Activated CD4-positive, alpha-beta T cell treated with anti-CD3 and anti-CD28 coated beads, Interleukin-2, amount 50 U/mL, for 16 hours (primary cell): ENCODE data around the gene EHMT2.
A peak's percentile ranks its signal among the peaks of the same experiment; 100 is the strongest.
"Not testable (repeated sequence)": the region's sequence is repeated elsewhere in the genome, so short reads cannot be mapped to it uniquely, and the experiment has no call there.

Experiments
- DNase-seq: peaks from one replicate; pipeline ENCODE4 v3.0.0-alpha.2; 2020

EHMT2 gene

DNA sequence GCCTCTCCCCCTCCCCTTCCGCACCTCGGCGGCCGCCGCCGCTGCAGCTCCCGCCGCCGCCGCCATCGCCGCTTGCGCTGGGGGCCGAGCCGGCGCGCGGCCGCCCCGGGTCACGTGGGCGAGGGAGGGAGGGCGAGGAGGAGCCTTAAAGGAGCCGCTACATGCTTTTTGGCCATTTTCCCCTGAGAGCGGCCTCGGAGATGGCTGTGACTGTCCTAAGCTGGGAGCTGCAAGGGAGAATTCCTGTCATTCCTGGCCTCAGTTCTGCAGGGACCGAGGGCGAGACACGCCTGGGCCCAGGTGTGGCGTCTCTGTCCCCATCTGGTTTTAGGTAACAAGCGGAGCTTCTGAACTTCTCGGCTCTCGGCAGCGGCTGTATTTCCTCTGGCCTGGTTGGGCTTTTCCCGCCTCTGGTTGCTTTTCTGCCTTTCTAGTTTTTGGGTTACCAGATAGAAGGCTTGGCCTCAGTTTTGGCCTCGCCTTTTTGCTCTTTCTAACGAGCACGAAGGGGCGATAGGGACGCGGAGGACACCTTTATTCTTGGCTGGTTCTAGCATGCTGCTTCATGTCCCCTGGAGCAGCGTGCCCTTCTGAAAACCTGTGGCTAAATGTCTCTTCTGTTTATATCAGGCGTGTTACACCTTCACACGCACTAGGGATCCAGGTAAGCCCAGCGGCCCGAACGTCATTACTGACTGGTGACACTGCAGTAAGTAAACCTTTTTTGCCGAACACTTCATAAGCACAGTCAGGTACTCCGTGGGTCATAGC lies at the start of gene EHMT2:
EHMT2 (minus strand) TSS at position 87 of the 771 bp plus-strand sequence; CDS start at position 66, 21 bp downstream.
- DNase-seq: peak; percentile 88

- DNase-seq: no peak
Observed at GRCh38 chr6:31947070-31947675, 49.7 kb upstream of the EHMT2 start.

GRCh38 chr6:31946370-31946885 lies 48.9 kb upstream of the EHMT2 start:
- no peak for DNase-seq

- DNase-seq: no peak
Observed at GRCh38 chr6:31945507-31946369, 48.2 kb upstream of the EHMT2 start, which contains the start of gene CFB. TSS of gene CFB (plus strand) at chr6:31946095. CDS start at chr6:31946222, 127 bp downstream.

DNA sequence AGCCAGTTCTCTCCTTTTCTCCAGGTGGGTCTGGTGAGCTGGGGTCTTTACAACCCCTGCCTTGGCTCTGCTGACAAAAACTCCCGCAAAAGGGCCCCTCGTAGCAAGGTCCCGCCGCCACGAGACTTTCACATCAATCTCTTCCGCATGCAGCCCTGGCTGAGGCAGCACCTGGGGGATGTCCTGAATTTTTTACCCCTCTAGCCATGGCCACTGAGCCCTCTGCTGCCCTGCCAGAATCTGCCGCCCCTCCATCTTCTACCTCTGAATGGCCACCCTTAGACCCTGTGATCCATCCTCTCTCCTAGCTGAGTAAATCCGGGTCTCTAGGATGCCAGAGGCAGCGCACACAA lies 47.6 kb upstream of the EHMT2 start:
- no peak for DNase-seq

GRCh38 chr6:31943742-31944141 lies 46.2 kb upstream of the EHMT2 start:
- DNase-seq: no peak

DNA sequence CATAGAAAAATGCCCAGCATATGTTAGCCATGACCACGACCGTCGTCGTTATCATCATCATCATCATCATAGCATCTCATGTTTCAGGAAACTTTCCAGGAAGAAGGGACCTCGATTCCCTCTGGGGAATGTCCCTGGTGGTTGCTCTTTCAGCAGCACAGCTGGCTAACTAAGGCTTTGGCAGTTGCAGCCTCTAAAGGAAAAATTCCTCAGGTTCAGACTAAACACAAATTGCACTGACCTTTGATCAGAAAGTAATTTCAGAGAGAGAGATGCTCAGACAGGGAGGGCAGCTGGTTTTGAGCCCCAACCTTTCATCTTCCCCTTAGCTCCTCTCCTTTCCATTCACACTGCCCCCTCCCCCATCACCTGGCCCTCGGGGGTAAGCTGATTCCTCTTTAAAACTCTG lies 42.8 kb upstream of the EHMT2 start:
- DNase-seq: no peak

DNA sequence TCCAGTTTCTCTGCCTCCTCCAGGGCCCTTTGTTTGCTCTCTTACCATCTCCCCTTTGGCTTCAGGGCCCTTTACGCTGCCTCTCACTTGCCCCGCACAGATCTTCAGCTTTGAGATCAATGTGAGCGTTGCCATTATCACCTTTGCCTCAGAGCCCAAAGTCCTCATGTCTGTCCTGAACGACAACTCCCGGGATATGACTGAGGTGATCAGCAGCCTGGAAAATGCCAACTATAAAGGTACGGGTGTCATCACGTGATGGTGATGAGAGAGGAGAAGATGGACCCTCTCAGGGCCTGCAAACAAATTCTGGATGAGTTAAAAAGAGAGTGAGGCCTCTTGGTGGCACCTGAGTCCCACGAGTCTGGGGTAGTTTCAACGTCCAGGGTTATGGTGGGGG lies 38.3 kb upstream of the EHMT2 start:
- DNase-seq: no peak

DNA sequence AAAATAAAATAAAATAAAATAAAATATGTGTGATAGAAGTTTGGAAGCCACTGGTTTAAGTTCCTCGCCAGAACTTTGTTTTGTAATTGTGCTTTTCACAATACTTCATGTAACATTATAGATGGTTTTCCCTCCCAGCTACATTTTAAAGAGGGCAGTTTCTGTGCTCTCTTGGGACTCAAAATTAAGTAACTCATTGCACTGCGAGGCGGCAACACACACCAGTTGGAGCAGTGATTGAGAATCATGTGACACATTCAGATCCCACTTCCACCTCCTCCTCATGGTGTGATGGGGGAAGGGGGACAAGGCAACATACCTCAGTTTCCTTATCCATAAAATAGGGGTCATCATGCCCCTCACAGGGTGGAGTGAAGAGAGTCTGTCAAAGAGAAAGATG lies 37.5 kb upstream of the EHMT2 start:
- no peak for DNase-seq

DNA sequence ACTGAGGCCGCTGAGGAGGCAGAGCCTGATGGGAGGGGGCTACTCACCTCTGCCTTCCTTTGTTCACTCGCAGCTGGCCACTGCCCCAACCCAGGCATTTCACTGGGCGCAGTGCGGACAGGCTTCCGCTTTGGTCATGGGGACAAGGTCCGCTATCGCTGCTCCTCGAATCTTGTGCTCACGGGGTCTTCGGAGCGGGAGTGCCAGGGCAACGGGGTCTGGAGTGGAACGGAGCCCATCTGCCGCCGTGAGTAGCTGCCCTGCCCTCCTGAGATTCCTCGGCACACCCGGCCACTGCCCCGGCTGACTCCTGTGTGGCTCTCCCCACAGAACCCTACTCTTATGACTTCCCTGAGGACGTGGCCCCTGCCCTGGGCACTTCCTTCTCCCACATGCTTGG lies 36.0 kb upstream of the EHMT2 start:
- DNase-seq: no peak

- DNase-seq: not testable (repeated sequence)
Observed at GRCh38 chr6:31932137-31932536, 34.6 kb upstream of the EHMT2 start.

DNA sequence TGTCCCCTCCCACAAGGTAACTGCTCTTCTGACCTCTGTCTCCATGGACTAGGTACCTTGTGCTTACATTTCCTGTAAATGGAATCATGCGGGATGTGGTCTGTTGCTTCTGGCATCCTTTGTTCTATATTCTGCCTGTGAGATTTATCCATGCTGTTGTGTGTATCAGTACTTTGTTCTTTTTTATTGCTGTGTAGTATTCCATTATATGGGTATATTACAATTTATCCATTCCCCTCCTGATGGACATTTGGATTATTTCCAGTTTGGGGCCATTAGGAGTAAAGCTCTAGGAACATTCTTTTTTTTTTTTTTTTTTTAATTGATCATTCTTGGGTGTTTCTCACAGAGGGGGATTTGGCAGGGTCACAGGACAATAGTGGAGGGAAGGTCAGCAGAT lies 33.5 kb upstream of the EHMT2 start:
- no peak for DNase-seq

- DNase-seq: no peak
Observed at GRCh38 chr6:31928672-31928939, 31.1 kb upstream of the EHMT2 start.

GRCh38 chr6:31927863-31928671 lies 30.6 kb upstream of the EHMT2 start:
- no peak for DNase-seq

DNA sequence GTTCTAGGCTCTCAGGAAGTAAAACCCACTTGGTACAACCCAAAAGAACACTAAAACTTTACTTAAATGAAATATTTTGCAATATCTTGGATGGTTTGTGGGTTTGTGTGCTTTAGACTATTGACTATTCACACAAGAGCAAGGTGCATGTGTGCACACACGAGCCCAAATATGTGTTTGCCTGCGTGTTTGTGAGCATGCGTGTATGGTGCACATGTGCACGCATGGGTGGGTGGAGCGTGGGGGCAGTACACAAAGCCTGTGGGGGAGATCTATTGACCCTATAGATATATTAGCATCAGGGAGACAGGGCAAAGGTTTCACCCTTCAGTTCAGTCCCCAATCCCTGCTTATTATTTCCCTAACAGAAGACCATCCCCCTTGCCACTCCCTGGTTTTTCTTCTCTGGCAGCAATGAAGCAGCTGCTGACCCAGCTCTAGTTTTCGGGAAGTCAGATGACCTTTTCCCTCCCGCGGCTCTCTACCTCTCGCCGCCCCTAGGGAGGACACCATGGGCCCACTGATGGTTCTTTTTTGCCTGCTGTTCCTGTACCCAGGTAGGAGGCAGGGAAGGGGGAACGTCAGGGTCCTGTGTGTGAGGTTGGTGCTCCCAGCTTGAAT lies 29.9 kb upstream of the EHMT2 start, which contains the start of gene C2:
C2 (plus strand) TSS at position 476 of the 621 bp plus-strand sequence; CDS start at position 512, 36 bp downstream.
- no peak for DNase-seq

GRCh38 chr6:31922942-31923341 lies 25.4 kb upstream of the EHMT2 start:
- DNase-seq: no peak

DNA sequence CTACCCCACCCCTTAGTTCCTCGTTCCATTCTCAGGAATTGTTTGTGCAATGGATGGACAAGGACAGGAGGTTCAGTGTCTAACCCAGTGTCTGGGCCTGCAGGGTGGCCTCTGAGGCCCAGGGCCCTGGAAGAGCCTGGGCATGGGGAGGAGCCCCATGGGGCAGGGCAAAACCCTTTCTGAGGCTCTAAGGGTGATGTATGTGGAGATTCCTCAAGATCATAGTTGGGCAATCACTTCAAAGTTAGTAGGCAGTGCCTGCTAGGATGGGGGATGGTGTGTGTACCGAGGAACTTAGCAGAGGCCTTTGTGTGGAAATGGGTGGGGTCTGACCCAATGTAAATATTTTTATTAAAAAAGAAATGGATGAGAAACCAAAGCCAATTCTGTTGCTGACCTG lies 23.3 kb upstream of the EHMT2 start:
- DNase-seq: no peak

DNA sequence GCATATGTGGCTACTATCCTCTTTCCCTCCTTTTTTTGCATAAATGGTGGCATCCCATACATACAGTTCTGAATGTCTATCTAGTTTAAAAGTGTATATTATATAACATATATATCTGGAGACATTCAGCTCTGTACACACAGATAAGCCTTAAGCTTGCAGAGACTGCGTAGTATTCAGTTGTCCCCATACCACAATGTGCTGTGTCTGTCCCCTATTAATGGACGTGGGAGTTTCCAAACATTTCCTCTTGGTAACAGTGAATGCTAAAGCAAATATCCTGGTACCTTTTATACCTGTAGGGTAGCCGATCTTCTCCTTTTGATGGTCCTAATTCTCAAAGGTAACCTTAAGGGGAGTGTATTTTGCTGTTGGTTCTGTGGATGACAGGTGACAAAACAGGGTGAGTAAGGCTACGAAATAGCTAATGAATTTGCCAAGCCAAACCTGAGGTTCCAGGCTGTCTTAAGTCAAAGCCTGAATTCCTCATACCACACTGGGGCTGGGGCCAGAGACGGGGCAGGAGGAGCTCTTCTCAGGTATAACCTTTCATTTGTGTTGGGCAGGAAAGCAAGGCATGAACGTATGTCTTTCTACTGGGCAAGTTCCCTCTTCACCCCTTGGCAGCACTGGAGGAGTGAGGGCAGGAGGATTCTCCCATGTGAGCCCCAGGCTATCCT lies 22.3 kb upstream of the EHMT2 start:
- no peak for DNase-seq

- DNase-seq: no peak
Observed at GRCh38 chr6:31918069-31918720, 20.7 kb upstream of the EHMT2 start.

GRCh38 chr6:31915756-31916155 lies 18.3 kb upstream of the EHMT2 start:
- no peak for DNase-seq

GRCh38 chr6:31915351-31915750 lies 17.9 kb upstream of the EHMT2 start:
- no peak for DNase-seq
